Motor neuron (in vitro differentiated cells): Measurements from ENCODE around the gene AMOT. TPM values are rescaled to one million over a fixed set of nuclear protein-coding genes. Genes with fewer than 3 reads are reported as not detected.

Source experiments
- ATAC-seq, 8 experiments: fragments of 200-7000 bp; cut with Tn5 transposase; replicated peaks in 6 of 8; 2 replicates each; pipeline ENCODE4 v1.8.0; 2021; ENCODE audit warnings: mild to moderate bottlenecking in 8 of 8, moderate library complexity in 8 of 8
- H3K27ac ChIP-seq, 2 donors: fragments of 250-450 bp; sonication (Bioruptor Pico); 2 replicates each; pipeline ENCODE4 v1.9.0; 2021; ENCODE audit warnings: antibody characterized with exemption in 2 of 2, mild to moderate bottlenecking in 2 of 2, moderate library complexity in 1 of 2
- H3K4me1 ChIP-seq, 2 donors: fragments of 250-450 bp; sonication (Bioruptor Pico); replicated peaks in 1 of 2; 2 replicates each; pipeline ENCODE4 v1.6.1; 2021; ENCODE audit warnings: antibody characterized with exemption in 2 of 2, mild to moderate bottlenecking in 2 of 2, moderate library complexity in 1 of 2
- H3K4me3 ChIP-seq, 5 donors: fragments of 250-450 bp; sonication (Bioruptor Pico); 2 replicates each; pipeline ENCODE4 v1.9.0; 2021; ENCODE audit warnings: antibody characterized with exemption in 5 of 5, mild to moderate bottlenecking in 5 of 5, moderate library complexity in 4 of 5
- WGBS, 10 experiments: fragments of 450-650 bp; shearing (Covaris generic); methylation state at CpG; one replicate each; pipeline ENCODE4 v1.0.0; 2022; 5-methylcytosine and 5-hydroxymethylcytosine counted together
- in situ Hi-C, 9 experiments: fragments of 400-800 bp; cut with MboI; loops; one replicate each; pipeline ENCODE4 v1.15.0; 2021; ENCODE audit warnings: low sequenced_read_pairs in 9 of 9, low pct_unique_long_range_greater_than_20kb in 2 of 9; ENCODE audit not compliant: unreplicated experiment in 9 of 9
- total RNA-seq, 8 experiments: library from RNA; unstranded; fragments of 300-600 nt; gene quantifications; 2 replicates each; pipeline versions ENCODE4 v1.2.3 to v1.2.4, GENCODE V29; 2022

The AMOT gene
- total RNA-seq, 8 experiments from 2014 or later = 0.10 to 26.0 (median 14.0) TPM

- 0 to 67% (median 60%) methylated on average over 1 to 2 of the region's 3 CpGs; no CpG with 5 or more reads in 5 of the 10 experiments for WGBS, 10 experiments
- H3K4me3 ChIP-seq = no peak overlapping the region
- in situ Hi-C loops = no loop called here
- H3K27ac ChIP-seq = no peak overlapping the region
- ATAC-seq = no peak
- H3K4me1 ChIP-seq = no peaks in the 10 kb centered on the region
Measured at GRCh38 chrX:112808651-112809195, 31.9 kb downstream of the AMOT start.

DNA sequence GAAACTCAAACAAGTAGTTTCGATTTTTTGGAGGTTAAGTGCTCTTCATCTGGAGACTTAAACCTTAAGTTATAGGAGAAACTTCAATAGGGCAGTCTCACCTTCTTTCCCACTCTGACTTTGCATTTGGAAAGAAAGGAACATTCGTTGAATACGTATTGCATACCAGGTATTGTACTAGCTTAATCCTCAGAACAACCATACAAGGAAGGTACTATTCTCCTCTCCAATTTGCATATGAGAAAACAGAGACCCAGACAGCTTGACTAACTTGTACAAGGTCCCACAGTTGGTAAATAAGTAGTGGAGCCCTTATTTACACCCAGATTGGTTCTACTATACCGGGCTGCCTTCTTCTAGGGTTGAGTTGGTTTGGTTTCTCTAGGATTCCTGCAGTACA is 32.6 kb downstream of the AMOT start:
- in situ Hi-C loops = no loop called here
- WGBS, 10 experiments = 37 to 67% (median 54%) methylated on average over 1 to 3 of the region's 4 CpGs; no CpG with 5 or more reads in 6 of the 10 experiments
- H3K27ac ChIP-seq = no peak overlapping the region
- H3K4me1 ChIP-seq = no peaks in the 10 kb centered on the region
- no peak for ATAC-seq
- no peak overlapping the region for H3K4me3 ChIP-seq

GRCh38 chrX:112803060-112803459 is 37.6 kb downstream of the AMOT start:
- in situ Hi-C loops = no loop called here
- no peak overlapping the region for H3K27ac ChIP-seq
- H3K4me1 ChIP-seq = no peaks in the 10 kb centered on the region
- H3K4me3 ChIP-seq = no peak overlapping the region
- WGBS, 10 experiments = 60 to 100% (median 83%) methylated on average over 1 to 2 of the region's 3 CpGs; no CpG with 5 or more reads in 6 of the 10 experiments
- ATAC-seq = no peak

- H3K4me1 ChIP-seq = no peaks in the 10 kb centered on the region
- H3K27ac ChIP-seq = no peak overlapping the region
- H3K4me3 ChIP-seq = no peak overlapping the region
- in situ Hi-C loops = no loop called here
- WGBS, 10 experiments = 83 to 100% (median 89%) methylated on average over 1 of the region's 1 CpG; no CpG with 5 or more reads in 7 of the 10 experiments
- no peak for ATAC-seq
Measured at GRCh38 chrX:112802541-112802940, 38.1 kb downstream of the AMOT start.

DNA sequence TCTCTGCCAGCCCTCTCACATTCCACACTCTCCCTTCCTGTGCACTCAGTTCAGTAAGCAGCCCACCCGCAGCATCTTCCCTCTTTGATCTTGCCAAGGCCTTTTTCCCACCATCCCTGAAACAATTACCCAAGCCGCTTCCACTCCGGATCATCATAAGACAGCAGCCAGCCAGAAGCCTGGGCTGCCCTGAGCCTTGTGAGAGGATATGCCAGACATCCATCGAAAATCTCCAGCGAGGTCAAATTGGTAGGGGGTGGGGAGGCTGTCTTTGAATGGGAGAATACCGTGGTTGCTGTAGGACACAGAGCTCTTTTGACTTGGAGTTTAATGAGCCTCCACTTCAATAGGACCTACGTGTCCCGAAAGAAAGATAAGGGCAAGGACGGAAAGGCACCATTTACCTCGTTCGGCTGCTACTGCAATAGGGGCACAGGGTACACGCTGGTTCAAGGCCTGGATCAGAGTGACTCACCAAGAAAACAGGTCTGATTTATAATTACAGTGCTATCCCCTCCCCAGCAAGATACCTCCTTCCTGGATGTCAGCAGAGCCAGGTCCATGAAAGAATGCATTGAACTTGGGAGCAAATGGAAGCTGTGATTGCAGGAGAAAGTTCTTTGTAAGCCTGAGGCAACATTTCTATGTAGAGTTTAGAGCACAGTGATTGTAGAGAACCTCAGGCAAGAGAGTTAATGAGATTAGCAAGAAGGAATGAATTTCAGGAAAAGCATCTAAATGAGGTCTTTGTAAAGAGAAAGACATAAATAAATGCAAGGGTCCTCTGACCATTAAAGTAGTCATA is 39.5 kb downstream of the AMOT start:
- Histone ChIP-seq H3K27ac (no peak overlapping the region), H3K4me1 (no peaks in the 10 kb centered on the region), H3K4me3 (no peak overlapping the region)
- WGBS, 10 experiments = 33 to 100% (median 93%) methylated on average over 1 to 9 of the region's 12 CpGs; no CpG with 5 or more reads in 5 of the 10 experiments
- ATAC-seq = no peak
- in situ Hi-C loops = no loop called here

DNA sequence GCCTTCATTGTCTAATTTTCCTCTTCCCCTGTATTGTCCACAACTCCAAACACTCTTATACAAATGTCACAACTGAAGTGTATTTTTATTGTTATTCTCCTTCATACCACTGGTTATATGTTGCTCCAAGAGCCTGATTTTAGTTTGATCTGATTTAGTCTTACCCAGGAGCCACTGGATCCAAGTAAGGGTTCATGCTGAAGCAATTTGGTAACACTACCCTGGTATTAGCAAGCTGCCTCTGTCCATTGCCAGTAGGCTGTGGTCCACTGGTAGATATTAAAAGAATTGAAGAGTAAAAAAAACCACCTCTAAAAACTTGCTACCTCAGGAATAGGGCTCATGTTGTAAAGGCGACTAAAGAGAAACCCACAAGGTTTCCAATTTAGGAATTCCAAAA is 41.2 kb downstream of the AMOT start:
- H3K4me3 ChIP-seq = no peak overlapping the region
- WGBS, 10 experiments = 0 to 100% (median 92%) methylated on average over 1 of the region's 1 CpG; no CpG with 5 or more reads in 7 of the 10 experiments
- H3K27ac ChIP-seq = no peak overlapping the region
- in situ Hi-C loops = no loop called here
- ATAC-seq = no peak
- H3K4me1 ChIP-seq = no peaks in the 10 kb centered on the region

DNA sequence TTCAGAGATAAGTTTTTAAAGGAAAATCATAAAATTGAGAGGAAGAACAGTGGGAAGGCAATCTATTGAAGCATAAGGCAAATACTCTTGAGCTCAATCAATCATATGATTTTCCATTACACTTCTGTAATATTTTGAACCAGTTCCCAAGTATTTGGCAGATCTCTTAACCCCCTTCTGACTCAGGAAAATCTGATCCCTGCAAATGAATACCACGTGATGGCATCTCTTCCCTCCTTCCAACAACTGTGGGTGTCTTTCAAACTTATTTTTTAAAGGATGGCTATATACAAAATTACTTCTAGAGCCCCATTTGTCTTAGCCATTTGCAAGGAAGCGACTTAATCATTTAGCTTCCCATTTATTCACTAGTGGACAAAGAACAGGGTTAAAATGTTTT is 41.9 kb downstream of the AMOT start:
- in situ Hi-C loops = no loop called here
- no peak overlapping the region for H3K27ac ChIP-seq
- H3K4me3 ChIP-seq = no peak overlapping the region
- 40 to 100% (median 92%) methylated on average over 1 to 2 of the region's 2 CpGs; no CpG with 5 or more reads in 5 of the 10 experiments for WGBS, 10 experiments
- ATAC-seq = no peak
- no peaks in the 10 kb centered on the region for H3K4me1 ChIP-seq

- Histone ChIP-seq H3K27ac (no peak overlapping the region), H3K4me3 (no peak overlapping the region), H3K4me1 (no peaks in the 10 kb centered on the region)
- in situ Hi-C loops = no loop called here
- 91% methylated on average over 4 of the region's 4 CpGs; no CpG with 5 or more reads in 9 of the 10 experiments for WGBS, 10 experiments
- ATAC-seq = no peak
Measured at GRCh38 chrX:112789931-112790330, 50.7 kb downstream of the AMOT start.

DNA sequence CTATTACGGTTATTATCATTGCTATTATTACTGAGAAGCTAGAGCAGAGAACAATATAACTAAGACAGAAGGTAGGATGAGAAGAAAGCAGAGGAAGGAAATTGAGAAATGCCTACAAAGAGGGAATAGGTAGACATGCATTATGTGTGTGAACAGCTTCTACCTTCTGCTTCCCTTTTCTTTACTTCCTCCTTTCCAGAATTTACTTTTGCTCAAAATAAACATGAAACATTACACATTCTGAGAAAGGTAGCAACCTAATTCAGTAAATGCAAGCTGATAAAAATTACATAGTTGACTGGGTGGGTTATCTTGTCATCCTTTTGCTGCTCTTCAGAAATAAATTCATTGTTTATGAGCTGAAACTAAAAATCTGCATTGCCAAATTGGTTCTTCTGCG is 54.6 kb downstream of the AMOT start:
- Histone ChIP-seq H3K4me3 (no peak overlapping the region), H3K4me1 (no peaks in the 10 kb centered on the region), H3K27ac (no peak overlapping the region)
- 17 to 100% (median 82%) methylated on average over 1 to 2 of the region's 2 CpGs; no CpG with 5 or more reads in 4 of the 10 experiments for WGBS, 10 experiments
- in situ Hi-C loops = no loop called here
- ATAC-seq = no peak

GRCh38 chrX:112785344-112785743 is 55.3 kb downstream of the AMOT start:
- in situ Hi-C loops = no loop called here
- H3K4me1 ChIP-seq = no peaks in the 10 kb centered on the region
- no peak overlapping the region for H3K27ac ChIP-seq
- H3K4me3 ChIP-seq = no peak overlapping the region
- no peak for ATAC-seq
- 59 to 95% (median 80%) methylated on average over 2 to 4 of the region's 5 CpGs; no CpG with 5 or more reads in 4 of the 10 experiments for WGBS, 10 experiments

GRCh38 chrX:112784692-112785091 is 55.9 kb downstream of the AMOT start:
- 40 to 100% (median 82%) methylated on average over 1 to 3 of the region's 3 CpGs; no CpG with 5 or more reads in 6 of the 10 experiments for WGBS, 10 experiments
- H3K27ac ChIP-seq = no peak overlapping the region
- in situ Hi-C loops = no loop called here
- ATAC-seq = no peak
- no peak overlapping the region for H3K4me3 ChIP-seq
- H3K4me1 ChIP-seq = no peaks in the 10 kb centered on the region

- Histone ChIP-seq H3K4me1 (peaks cover 0 to 7% of the 10 kb centered on the region in 2 donors), H3K27ac (no peak overlapping the region), H3K4me3 (no peak overlapping the region)
- in situ Hi-C loops = no loop called here
- 41 to 100% (median 100%) methylated on average over 1 to 3 of the region's 9 CpGs; no CpG with 5 or more reads in 7 of the 10 experiments for WGBS, 10 experiments
- no peak for ATAC-seq
Measured at GRCh38 chrX:112779139-112779538, 61.5 kb downstream of the AMOT start.

DNA sequence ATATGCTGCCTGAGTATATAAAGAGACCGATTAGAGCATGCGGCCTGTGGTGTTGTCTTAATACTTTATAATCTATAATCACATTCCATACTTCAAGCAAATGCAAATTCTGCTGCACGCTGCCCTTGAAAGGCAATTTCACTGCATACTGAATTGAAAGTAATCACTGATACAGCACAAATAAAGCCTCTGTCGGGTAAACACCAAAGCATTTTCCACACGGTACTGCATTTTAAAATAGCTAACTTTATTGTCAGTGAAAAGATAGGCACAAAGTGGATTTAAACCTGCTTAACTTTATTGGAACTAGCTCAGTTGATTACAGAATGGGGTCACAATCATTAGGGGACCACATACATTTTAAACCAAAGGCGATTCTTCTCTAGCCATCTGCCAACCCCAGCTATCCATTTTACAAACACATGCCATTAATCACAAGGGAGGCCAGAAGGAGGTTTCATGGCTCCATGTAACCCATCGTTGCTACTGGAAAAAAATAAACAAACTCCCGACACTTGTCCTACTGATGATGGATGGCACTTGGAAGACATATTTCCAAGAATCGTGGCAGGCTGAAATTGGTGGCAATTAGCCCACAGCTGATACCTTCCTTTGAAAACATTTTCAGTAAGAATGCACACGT is 65.9 kb downstream of the AMOT start:
- 20 to 100% (median 78%) methylated on average over 1 to 6 of the region's 10 CpGs; no CpG with 5 or more reads in 2 of the 10 experiments for WGBS, 10 experiments
- Histone ChIP-seq H3K27ac (no peak overlapping the region), H3K4me1 (peaks cover 0 to 7% of the 10 kb centered on the region in 2 donors), H3K4me3 (no peak overlapping the region)
- ATAC-seq = peak in 2 of 8 experiments; percentile 80 to 85
- in situ Hi-C loops = no loop called here
